Measurements from ENCODE around the gene PLA1A.

GRCh38 chr3:119664370-119664769, 66.7 kb downstream of the PLA1A start:
- TF ChIP-seq CTCF (IDR thresholded peaks at IDR 0.05; ENCODE audit: extremely low read depth in 1 of 2, insufficient read depth in 1 of 2, low read depth in 1 of 2, low read length in 2 of 2) (no peak), POLR2A (IDR thresholded peaks at IDR 0.05; ENCODE audit: low read depth, low read length) (no peak), POLR2AphosphoS5 (IDR thresholded peaks at IDR 0.05; ENCODE audit: insufficient read depth, low read depth, low read length) (no peak), EZH2 (IDR thresholded peaks at IDR 0.05; ENCODE audit: borderline replicate concordance, low read depth, low read length, severe bottlenecking) (no peak)

All from endothelial cell of umbilical vein (primary cell).